A375 (cell line): ENCODE measurements around the gene MKNK2. TPM values are rescaled to one million over a fixed set of nuclear protein-coding genes. Genes with fewer than 3 reads are reported as not detected.

ENCODE experiments used
- small RNA-seq: library from RNA; depleted of rRNA; stranded (forward); fragments of <200 nt; gene quantifications from one replicate; pipeline ENCODE3, GENCODE V24; 2014
- total RNA-seq: library from RNA; depleted of rRNA; stranded (reverse); fragments of >200 nt; shearing (Covaris generic); gene quantifications from 2 replicates; pipeline ENCODE4 v1.2.3, GENCODE V29; 2014; rRNA removed

Gene MKNK2
- 70.0 and 70.3 TPM in 2 replicates for total RNA-seq

GRCh38 chr19:2050991-2051772, at the start of gene MKNK2:
Gene MKNK2, minus strand, starts transcription at chr19:2051244. Its CDS starts 393 bp downstream, at chr19:2050851.

GRCh38 chr19:2096480-2097202, 45.6 kb upstream of the MKNK2 start, which contains the start of gene IZUMO4:
Gene IZUMO4, plus strand, starts transcription at chr19:2096915. Its CDS starts 31 bp downstream, at chr19:2096946.

DNA sequence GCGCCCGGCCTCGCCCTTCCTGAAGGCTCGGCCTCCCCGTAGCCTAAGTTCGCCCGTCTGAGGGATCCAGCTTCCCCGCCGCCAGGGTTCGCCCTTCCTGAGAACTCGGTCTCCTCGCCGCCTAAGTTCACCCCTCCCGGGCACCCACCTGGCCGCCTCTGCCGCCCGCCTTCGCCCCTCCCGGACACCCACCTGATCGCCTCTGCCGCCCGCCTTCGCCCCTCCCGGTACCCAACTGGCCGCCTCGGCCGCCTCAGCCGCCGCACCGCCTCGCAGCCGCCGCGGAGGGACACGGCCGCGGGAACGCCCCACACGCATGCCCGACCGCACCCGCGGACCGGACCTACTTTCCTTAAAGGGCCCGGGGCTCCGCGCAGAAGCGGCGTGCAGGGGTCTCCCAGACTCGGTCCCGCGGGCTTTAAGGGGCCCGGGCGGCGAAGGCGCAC, 45.0 kb upstream of the MKNK2 start, which contains the start of gene MOB3A:
Gene MOB3A (minus strand): TSS at position 293 of the 446 bp plus-strand sequence. CDS start 17,766 bp downstream, outside the sequence.

DNA sequence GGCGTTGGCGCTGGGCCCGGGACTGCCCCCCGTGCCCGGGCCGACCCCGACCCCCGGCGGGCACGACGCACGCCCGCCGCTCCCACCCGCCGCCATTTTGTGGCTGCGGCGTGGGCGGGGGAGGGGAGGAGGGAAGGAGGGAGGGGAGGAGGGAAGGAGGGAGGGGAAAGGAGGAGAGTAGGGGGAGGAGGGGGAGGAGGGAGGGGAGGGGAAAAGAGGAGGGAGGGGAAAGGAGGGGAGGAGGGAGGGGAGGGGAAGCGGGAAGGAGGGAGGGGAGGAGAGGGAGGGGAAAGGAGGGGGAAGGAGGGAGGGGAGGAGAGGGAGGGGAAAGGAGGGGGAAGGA, 35.5 kb downstream of the MKNK2 start, which contains the start of gene BTBD2:
Gene BTBD2 (minus strand): TSS at position 107 of the 343 bp plus-strand sequence. CDS start 11 bp downstream, at position 96.

Small RNA genes within 50 kb of the gene (small RNA-seq; reads per million reads assigned to genes)
- not detected for gene AC007136.1

Other genes starting within 250 kb of the MKNK2 start
- gene ATP8B3, start 239.0 kb downstream of the MKNK2 start, total RNA-seq, result 1.5 and 1.7 TPM in 2 replicates
- 17.4 and 20.0 TPM in 2 replicates for gene REXO1, start 202.8 kb downstream of the MKNK2 start, total RNA-seq
- 8.6 and 9.3 TPM in 2 replicates for gene KLF16, start 187.7 kb downstream of the MKNK2 start, total RNA-seq
- 72.0 and 73.1 TPM in 2 replicates for gene ABHD17A, start 165.7 kb downstream of the MKNK2 start, total RNA-seq
- 2.6 and 3.1 TPM in 2 replicates for gene ADAT3, start 145.8 kb downstream of the MKNK2 start, total RNA-seq
- 29.7 and 37.5 TPM in 2 replicates for gene SCAMP4, start 145.8 kb downstream of the MKNK2 start, total RNA-seq
- 60.4 and 62.6 TPM in 2 replicates for gene CSNK1G2, start 110.1 kb downstream of the MKNK2 start, total RNA-seq
- gene BTBD2, start 35.5 kb downstream of the MKNK2 start, total RNA-seq, result 39.4 and 44.9 TPM in 2 replicates
- 8.4 and 10.2 TPM in 2 replicates for gene MOB3A, start 45.1 kb upstream of the MKNK2 start, total RNA-seq
- 3.6 and 6.2 TPM in 2 replicates for gene IZUMO4, start 45.7 kb upstream of the MKNK2 start, total RNA-seq
- gene AP3D1, start 100.3 kb upstream of the MKNK2 start, total RNA-seq, result 72.0 and 80.1 TPM in 2 replicates
- gene DOT1L, start 112.7 kb upstream of the MKNK2 start, total RNA-seq, result 10.8 and 12.2 TPM in 2 replicates
- 54.7 and 60.4 TPM in 2 replicates for gene PLEKHJ1, start 185.1 kb upstream of the MKNK2 start, total RNA-seq
- gene SF3A2, start 185.6 kb upstream of the MKNK2 start, total RNA-seq, result 89.5 and 90.3 TPM in 2 replicates
- gene AMH, start 198.1 kb upstream of the MKNK2 start, total RNA-seq, result 16.8 and 19.0 TPM in 2 replicates
- gene JSRP1, start 205.2 kb upstream of the MKNK2 start, total RNA-seq, result not detected in 2 replicates
- not detected in 2 replicates for gene PEAK3, start 230.9 kb upstream of the MKNK2 start, total RNA-seq